Transverse colon (tissue), 4 donors: ENCODE results near the gene UBAC2.

Source experiments
- CTCF ChIP-seq, 5 experiments: fragments of 200-600 bp in 3 of 5; fragments of 450-650 bp in 2 of 5; sonication (generic) in 3 of 5; IDR thresholded peaks; 1 replicate in 2 of 5; 2 replicates in 3 of 5; pipeline ENCODE4 v1.5.1; 2016 to 2017; ENCODE audit warnings: antibody characterized with exemption in 5 of 5, inconsistent platforms in 3 of 5, mild to moderate bottlenecking in 2 of 5, moderate library complexity in 1 of 5
- POLR2A ChIP-seq: fragments of 450-650 bp; IDR thresholded peaks from one replicate; pipeline ENCODE4 v1.6.1; 2016; ENCODE audit warnings: antibody characterized with exemption, mild to moderate bottlenecking, moderate library complexity
- POLR2AphosphoS5 ChIP-seq, 3 donors: sonication (generic); formaldehyde crosslinking; IDR thresholded peaks; one replicate each; pipeline ENCODE4 v1.6.1; 2016; ENCODE audit warnings: antibody characterized with exemption in 3 of 3

DNA sequence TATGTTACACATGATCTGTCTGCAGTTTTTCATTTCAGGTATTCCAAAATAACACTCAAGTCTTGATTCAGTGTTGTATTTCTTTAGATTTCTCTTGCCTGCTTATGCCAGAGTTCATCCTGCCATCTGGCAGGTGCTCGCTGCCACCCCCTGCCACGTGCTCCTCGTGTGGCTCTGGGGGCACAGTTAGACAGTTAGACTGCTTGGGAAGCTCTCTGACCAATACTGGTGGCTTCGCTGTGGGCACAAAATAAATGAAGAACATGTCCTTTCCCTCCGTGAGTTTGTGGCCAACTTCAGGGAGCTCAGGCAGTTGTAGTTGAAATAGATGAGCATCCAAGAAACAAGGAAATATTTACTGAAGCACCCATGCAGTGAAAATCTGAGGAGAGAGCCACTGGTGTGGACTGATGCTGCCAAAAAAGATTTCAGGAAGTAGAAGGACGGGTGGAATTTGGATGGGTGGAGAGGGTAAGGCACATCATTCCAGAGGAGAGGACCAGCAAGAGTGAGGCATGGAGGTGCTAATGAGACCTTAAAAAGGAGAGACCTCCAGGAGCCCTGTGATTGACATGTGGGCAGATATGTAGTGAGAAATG, 144.1 kb downstream of the UBAC2 start:
- TF ChIP-seq CTCF (IDR thresholded peaks at IDR 0.05) = no peak
- no peak for TF ChIP-seq POLR2AphosphoS5 (IDR thresholded peaks at IDR 0.05)
- no peak for TF ChIP-seq POLR2A
